Measurements from ENCODE around the gene OSBP2. TPM values are rescaled to one million over a fixed set of nuclear protein-coding genes. Genes with fewer than 3 reads are reported as not detected.

OSBP2 gene
- total and polyA plus RNA-seq, 2 of the 13 experiments (the other 11 are each of a cell fraction or from before 2014, with no cell fraction given) = 5.0 to 7.7 TPM

GRCh38 chr22:30919973-30920372, 225.3 kb downstream of the OSBP2 start:
- WGBS (ENCODE audit: low lambda C conversion rate) = 71% methylated on average over 7 of the region's 7 CpGs
- POLR2A ChIA-PET = interaction anchor here (0.6 kb wide), 1 partner anchor 370 kb away, joined by 3 read pairs; no protein-coding TSS in a partner anchor
- intact Hi-C loops (cut with micrococcal nuclease; ENCODE audit: unreplicated experiment) (loop anchor here (1.0 kb wide), 1 partner anchor 157 kb away; no protein-coding TSS in a partner anchor), in situ Hi-C loops (cut with HindIII; ENCODE audit: extremely low pct_ligation_motif_present, low pct_unique_long_range_greater_than_20kb) (loop anchor here (5.0 kb wide), 1 partner anchor 158 kb away; no protein-coding TSS in a partner anchor)
- H3K4me3 ChIP-seq (replicated peaks in 1 of 3; ENCODE audit: insufficient read depth in 1 of 3, low read depth in 2 of 3, low read length in 3 of 3) = no peak overlapping the region
- H3K9me3 ChIP-seq (ENCODE audit: low read length) = peaks cover 5% of the 10 kb centered on the region
- H3K9ac ChIP-seq (ENCODE audit: insufficient read depth, low read depth, low read length) = no peak overlapping the region
- no peak for DNase-seq (ENCODE audit: low spot score)
- no TSS peak for BruUV-seq (replicated peaks)
- H3K4me1 ChIP-seq (ENCODE audit: insufficient read depth, low read length) = 0 out of 2 replicates have a peak, but pooled peaks cover 5% of the 10 kb centered on the region
- no peak overlapping the region for H3K4me2 ChIP-seq (ENCODE audit: low read depth, low read length)
- H4K20me1 ChIP-seq (ENCODE audit: insufficient read depth, low read length) = no peaks in the 10 kb centered on the region; the same call in 1 of the 2 replicates
- FAIRE-seq = no peak
- H3K27ac ChIP-seq (ENCODE audit: extremely low read length, insufficient read depth, low read length) = no peak overlapping the region
- H3K79me2 ChIP-seq (ENCODE audit: insufficient read depth, low read length) = no peaks in the 10 kb centered on the region
- no peak overlapping the region for H2AFZ ChIP-seq (ENCODE audit: low read length)
- ATAC-seq = no peak
- H3K36me3 ChIP-seq (replicated peaks in 1 of 2; ENCODE audit: control insufficient read depth in 1 of 2, insufficient read depth in 2 of 2, low read length in 2 of 2) = peaks cover 0 to 6% of the 10 kb centered on the region in 2 experiments; a peak in 2 of 5 replicates
- H3K27me3 ChIP-seq (ENCODE audit: control insufficient read depth in 1 of 2, insufficient read depth in 2 of 2, low read length in 2 of 2) = no peaks in the 10 kb centered on the region
- CTCF ChIA-PET (ENCODE audit: low intra/inter-chr PET ratio, low total read pairs) = interaction anchor here (1.0 to 3.5 kb wide), 3 partner anchors 29 to 229 kb away, joined by 3 to 37 read pairs (median 3); no protein-coding TSS in a partner anchor
- TF ChIP-seq ZNF20 (CRISPR knock-in tag; IDR thresholded peaks at IDR 0.05) = no peak
- TF ChIP-seq RORA (CRISPR knock-in tag; IDR thresholded peaks at IDR 0.05) = no peak
- no peak for TF ChIP-seq ZNF777 (CRISPR knock-in tag; IDR thresholded peaks at IDR 0.05)
- TF ChIP-seq SETDB1 (CRISPR knock-in tag; IDR thresholded peaks at IDR 0.05; ENCODE audit: borderline replicate concordance) = no peak
- TF ChIP-seq THYN1 (CRISPR knock-in tag; IDR thresholded peaks at IDR 0.05; ENCODE audit: borderline replicate concordance, low read depth) = no peak
- TF ChIP-seq CBX2 (IDR thresholded peaks at IDR 0.05; ENCODE audit: low read depth, low read length) = no peak
- no peak for TF ChIP-seq CBX2 (CRISPR knock-in tag; IDR thresholded peaks at IDR 0.05; ENCODE audit: low read depth)
- TF ChIP-seq, protein P1, sequence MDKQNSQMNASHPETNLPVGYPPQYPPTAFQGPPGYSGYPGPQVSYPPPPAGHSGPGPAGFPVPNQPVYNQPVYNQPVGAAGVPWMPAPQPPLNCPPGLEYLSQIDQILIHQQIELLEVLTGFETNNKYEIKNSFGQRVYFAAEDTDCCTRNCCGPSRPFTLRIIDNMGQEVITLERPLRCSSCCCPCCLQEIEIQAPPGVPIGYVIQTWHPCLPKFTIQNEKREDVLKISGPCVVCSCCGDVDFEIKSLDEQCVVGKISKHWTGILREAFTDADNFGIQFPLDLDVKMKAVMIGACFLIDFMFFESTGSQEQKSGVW (CRISPR knock-in tag; IDR thresholded peaks at IDR 0.05; ENCODE audit: borderline replicate concordance) = no peak
- TF ChIP-seq PBX2 (CRISPR knock-in tag; IDR thresholded peaks at IDR 0.05) = no peak
- TF ChIP-seq RFX3 (CRISPR knock-in tag; IDR thresholded peaks at IDR 0.05) = no peak
- TF ChIP-seq, protein P2, sequence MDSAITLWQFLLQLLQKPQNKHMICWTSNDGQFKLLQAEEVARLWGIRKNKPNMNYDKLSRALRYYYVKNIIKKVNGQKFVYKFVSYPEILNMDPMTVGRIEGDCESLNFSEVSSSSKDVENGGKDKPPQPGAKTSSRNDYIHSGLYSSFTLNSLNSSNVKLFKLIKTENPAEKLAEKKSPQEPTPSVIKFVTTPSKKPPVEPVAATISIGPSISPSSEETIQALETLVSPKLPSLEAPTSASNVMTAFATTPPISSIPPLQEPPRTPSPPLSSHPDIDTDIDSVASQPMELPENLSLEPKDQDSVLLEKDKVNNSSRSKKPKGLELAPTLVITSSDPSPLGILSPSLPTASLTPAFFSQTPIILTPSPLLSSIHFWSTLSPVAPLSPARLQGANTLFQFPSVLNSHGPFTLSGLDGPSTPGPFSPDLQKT (CRISPR knock-in tag; IDR thresholded peaks at IDR 0.05; ENCODE audit: borderline replicate concordance) = no peak
- TF ChIP-seq CREB1 (IDR thresholded peaks at IDR 0.05) = no peak
- TF ChIP-seq CREB1 (CRISPR knock-in tag; IDR thresholded peaks at IDR 0.05) = no peak
- TF ChIP-seq ZNF577 (CRISPR knock-in tag; IDR thresholded peaks at IDR 0.05; ENCODE audit: borderline replicate concordance, low read depth) = no peak
- TF ChIP-seq, protein P3, sequence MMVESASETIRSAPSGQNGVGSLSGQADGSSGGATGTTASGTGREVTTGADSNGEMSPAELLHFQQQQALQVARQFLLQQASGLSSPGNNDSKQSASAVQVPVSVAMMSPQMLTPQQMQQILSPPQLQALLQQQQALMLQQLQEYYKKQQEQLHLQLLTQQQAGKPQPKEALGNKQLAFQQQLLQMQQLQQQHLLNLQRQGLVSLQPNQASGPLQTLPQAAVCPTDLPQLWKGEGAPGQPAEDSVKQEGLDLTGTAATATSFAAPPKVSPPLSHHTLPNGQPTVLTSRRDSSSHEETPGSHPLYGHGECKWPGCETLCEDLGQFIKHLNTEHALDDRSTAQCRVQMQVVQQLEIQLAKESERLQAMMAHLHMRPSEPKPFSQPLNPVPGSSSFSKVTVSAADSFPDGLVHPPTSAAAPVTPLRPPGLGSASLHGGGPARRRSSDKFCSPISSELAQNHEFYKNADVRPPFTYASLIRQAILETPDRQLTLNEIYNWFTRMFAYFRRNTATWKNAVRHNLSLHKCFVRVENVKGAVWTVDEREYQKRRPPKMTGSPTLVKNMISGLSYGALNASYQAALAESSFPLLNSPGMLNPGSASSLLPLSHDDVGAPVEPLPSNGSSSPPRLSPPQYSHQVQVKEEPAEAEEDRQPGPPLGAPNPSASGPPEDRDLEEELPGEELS (CRISPR knock-in tag; IDR thresholded peaks at IDR 0.05) = no peak
- TF ChIP-seq, protein P4, sequence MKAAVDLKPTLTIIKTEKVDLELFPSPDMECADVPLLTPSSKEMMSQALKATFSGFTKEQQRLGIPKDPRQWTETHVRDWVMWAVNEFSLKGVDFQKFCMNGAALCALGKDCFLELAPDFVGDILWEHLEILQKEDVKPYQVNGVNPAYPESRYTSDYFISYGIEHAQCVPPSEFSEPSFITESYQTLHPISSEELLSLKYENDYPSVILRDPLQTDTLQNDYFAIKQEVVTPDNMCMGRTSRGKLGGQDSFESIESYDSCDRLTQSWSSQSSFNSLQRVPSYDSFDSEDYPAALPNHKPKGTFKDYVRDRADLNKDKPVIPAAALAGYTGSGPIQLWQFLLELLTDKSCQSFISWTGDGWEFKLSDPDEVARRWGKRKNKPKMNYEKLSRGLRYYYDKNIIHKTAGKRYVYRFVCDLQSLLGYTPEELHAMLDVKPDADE (CRISPR knock-in tag; IDR thresholded peaks at IDR 0.05) = no peak
- TF ChIP-seq KAT7 (CRISPR knock-in tag; IDR thresholded peaks at IDR 0.05; ENCODE audit: borderline replicate concordance) = no peak
- TF ChIP-seq HNF4A (CRISPR knock-in tag; IDR thresholded peaks at IDR 0.05) = no peak
